ENCODE measurements around the gene BLOC1S6.

Gene BLOC1S6, protein sequence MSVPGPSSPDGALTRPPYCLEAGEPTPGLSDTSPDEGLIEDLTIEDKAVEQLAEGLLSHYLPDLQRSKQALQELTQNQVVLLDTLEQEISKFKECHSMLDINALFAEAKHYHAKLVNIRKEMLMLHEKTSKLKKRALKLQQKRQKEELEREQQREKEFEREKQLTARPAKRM

DNA sequence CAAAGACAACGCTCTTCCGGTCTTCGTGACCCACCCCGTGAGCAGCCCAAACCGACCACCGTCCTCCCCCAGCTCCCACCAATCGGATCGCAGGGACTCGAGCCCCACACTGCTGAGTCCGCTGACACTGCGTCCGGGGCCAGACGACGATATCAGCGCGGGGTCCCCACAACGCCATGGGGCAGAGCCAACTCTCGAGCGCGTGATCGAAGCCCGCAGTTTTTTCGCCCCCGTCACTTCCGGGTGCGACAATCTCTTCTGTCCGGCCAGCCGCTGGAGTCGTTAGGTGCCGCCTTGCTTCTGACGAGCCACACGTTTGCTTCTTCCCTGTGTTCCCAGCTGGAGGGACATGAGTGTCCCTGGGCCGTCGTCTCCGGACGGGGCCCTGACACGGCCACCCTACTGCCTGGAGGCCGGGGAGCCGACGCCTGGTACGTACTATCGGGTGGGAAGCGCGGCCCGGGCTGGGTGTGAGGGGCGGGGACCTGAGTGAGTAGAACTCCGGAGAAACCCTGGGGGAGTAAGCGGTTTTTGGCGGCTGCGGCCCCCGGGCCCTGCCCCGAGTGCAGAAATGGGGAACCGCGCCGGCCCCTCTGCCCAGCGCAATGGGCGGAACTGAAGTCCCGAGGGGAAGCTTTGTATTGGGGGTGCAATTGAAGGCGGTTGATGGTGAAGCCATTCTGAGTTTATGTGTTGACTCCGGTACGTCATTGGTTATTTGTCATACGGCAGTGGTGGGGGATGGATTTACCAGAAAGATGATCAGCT, at the start of gene BLOC1S6:
BLOC1S6 (plus strand) TSS at position 285 of the 768 bp plus-strand sequence; CDS start at position 350, 65 bp downstream.
- no peaks in the 10 kb centered on the region for H3K36me3 ChIP-seq (replicated peaks)

DNA sequence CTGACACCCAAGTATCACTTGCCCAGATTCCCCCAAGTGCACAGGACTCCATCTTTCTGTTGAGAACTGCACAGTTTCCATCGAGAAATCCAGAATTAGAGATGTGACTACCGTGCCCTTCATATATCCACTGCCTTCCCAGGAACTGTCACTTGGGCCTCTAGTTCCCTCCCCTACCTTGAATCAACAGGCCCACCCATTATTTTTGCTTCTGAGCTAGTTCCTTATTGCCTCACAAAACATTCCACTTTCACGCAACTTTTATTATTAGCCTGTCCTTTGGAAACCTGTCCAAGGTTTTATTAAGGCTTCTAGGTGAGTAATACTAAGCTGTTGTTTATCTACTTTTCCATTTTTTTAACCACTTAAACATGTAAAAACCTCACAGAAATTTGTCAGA, 47.5 kb upstream of the BLOC1S6 start:
- DNase-seq = no peak
- Histone ChIP-seq H3K27ac (no peak overlapping the region), H3K4me3 (ENCODE audit: low read depth, low read length) (no peak overlapping the region), H3K27me3 (replicated peaks) (no peaks in the 10 kb centered on the region), H3K36me3 (replicated peaks) (no peaks in the 10 kb centered on the region)
- TF ChIP-seq, protein P1, sequence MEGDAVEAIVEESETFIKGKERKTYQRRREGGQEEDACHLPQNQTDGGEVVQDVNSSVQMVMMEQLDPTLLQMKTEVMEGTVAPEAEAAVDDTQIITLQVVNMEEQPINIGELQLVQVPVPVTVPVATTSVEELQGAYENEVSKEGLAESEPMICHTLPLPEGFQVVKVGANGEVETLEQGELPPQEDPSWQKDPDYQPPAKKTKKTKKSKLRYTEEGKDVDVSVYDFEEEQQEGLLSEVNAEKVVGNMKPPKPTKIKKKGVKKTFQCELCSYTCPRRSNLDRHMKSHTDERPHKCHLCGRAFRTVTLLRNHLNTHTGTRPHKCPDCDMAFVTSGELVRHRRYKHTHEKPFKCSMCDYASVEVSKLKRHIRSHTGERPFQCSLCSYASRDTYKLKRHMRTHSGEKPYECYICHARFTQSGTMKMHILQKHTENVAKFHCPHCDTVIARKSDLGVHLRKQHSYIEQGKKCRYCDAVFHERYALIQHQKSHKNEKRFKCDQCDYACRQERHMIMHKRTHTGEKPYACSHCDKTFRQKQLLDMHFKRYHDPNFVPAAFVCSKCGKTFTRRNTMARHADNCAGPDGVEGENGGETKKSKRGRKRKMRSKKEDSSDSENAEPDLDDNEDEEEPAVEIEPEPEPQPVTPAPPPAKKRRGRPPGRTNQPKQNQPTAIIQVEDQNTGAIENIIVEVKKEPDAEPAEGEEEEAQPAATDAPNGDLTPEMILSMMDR (IDR thresholded peaks at IDR 0.05; ENCODE audit: low read depth, low read length, missing control alignments) = no peak
- in situ Hi-C loops (cut with HindIII; ENCODE audit: low pct_ligation_motif_present, low sequenced_read_pairs) = no loop called here

More for the DNA sequence above, at the start of gene BLOC1S6:
- Histone ChIP-seq H3K27ac (peak within 1 kb of the TSS; percentile 95), H3K27me3 (replicated peaks) (no peaks in the 10 kb centered on the region), H3K4me3 (ENCODE audit: low read depth, low read length) (peak within 1 kb of the TSS; percentile 95)
- peak; percentile 90 for DNase-seq
- in situ Hi-C loops (cut with HindIII; ENCODE audit: low pct_ligation_motif_present, low sequenced_read_pairs) = no loop called here
- TF ChIP-seq, protein P1 (IDR thresholded peaks at IDR 0.05; ENCODE audit: low read depth, low read length, missing control alignments) = no peak

DNA sequence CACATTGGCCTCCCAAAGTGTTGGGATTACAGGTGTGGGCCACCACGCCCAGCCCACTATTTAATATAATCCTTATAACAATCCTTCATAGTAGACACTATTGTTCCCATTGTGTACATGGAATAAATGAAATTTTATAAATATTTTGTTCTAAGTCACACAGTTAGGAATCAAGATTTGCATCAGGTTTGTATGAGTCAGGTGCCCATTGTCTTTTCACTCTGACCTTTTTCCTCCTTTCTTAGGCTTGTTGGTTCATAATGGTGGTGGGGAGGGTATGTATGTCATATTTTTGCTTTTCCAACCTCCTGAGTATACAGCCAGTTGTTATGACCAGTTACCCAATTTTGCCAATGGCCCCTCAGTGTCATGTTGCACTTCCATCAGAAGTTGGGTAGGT, 46.6 kb upstream of the BLOC1S6 start:
- H3K27me3 ChIP-seq (replicated peaks) = no peaks in the 10 kb centered on the region
- TF ChIP-seq, protein P1 (IDR thresholded peaks at IDR 0.05; ENCODE audit: low read depth, low read length, missing control alignments) = no peak
- H3K36me3 ChIP-seq (replicated peaks) = no peaks in the 10 kb centered on the region
- H3K27ac ChIP-seq = no peak overlapping the region
- in situ Hi-C loops (cut with HindIII; ENCODE audit: low pct_ligation_motif_present, low sequenced_read_pairs) = no loop called here
- no peak overlapping the region for H3K4me3 ChIP-seq (ENCODE audit: low read depth, low read length)
- no peak for DNase-seq

DNA sequence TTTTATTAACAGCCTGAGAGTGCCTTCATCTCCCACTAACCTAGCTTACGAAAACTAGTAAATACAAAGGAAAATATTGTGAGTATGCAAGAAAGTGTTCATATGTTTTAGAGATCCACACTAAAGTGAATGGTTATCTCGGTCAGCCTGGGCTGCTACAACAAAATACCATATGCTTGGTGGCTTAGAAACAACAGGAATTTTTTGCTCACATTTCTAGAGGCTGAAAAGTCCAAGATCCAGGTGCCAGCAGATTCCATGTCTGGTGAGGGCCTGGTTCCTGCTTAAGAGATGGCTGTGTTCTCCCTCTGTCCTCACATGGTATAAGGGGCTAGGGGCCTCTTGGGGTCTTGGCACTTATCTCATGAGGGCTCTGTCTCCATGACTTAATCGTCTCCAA, 44.1 kb upstream of the BLOC1S6 start:
- no peak overlapping the region for H3K4me3 ChIP-seq (ENCODE audit: low read depth, low read length)

DNA sequence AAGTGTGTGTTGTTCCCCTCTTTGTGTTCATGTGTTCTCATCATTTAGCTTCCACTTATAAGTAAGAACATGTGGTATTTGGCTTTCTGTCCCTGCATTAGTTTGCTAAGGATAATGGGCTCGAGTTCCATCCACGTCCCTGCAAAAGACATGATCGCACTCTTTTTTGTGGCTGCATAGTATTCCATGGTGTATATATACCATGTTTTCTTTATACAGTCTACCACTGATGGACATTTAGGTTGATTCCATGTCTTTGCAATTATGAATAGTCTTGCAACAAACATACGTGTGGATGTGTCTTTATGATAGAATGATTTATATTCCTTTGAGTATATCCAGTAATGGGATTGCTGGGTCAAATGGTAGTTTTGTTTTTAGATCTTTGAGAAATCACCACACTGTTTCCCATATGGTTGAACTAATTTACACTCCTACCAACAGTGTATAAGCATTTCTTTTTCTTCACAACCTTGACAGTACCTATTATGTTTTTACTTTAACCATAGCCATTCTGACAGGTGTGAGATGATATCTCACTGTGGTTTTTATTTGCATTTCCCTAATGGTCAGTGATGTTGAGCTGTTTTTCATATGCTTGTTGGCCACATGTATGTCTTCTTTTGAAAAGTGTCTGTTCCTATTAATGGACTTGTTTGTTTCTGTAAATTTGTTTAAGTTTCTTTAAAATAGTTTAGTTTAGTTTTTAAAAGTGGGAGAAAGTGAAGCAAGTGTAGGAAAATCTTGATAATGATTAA, 42.7 kb upstream of the BLOC1S6 start:
- Histone ChIP-seq H3K27me3 (replicated peaks) (no peaks in the 10 kb centered on the region), H3K36me3 (replicated peaks) (no peaks in the 10 kb centered on the region), H3K27ac (no peak overlapping the region), H3K4me3 (ENCODE audit: low read depth, low read length) (no peak overlapping the region)
- TF ChIP-seq, protein P1 (IDR thresholded peaks at IDR 0.05; ENCODE audit: low read depth, low read length, missing control alignments) = no peak
- in situ Hi-C loops (cut with HindIII; ENCODE audit: low pct_ligation_motif_present, low sequenced_read_pairs) = no loop called here
- no peak for DNase-seq

More for the DNA sequence above, 44.1 kb upstream of the BLOC1S6 start:
- Histone ChIP-seq H3K27ac (no peak overlapping the region), H3K27me3 (replicated peaks) (no peaks in the 10 kb centered on the region), H3K36me3 (replicated peaks) (no peaks in the 10 kb centered on the region)
- TF ChIP-seq, protein P1 (IDR thresholded peaks at IDR 0.05; ENCODE audit: low read depth, low read length, missing control alignments) = no peak
- in situ Hi-C loops (cut with HindIII; ENCODE audit: low pct_ligation_motif_present, low sequenced_read_pairs) = no loop called here
- DNase-seq = no peak

All from brain microvascular endothelial cell (primary cell).